Measurements from ENCODE around the gene KHNYN.
"Not testable (repeated sequence)": the region's sequence is repeated elsewhere in the genome, so short reads cannot be mapped to it uniquely, and the experiment has no call there.

Gene KHNYN

DNA sequence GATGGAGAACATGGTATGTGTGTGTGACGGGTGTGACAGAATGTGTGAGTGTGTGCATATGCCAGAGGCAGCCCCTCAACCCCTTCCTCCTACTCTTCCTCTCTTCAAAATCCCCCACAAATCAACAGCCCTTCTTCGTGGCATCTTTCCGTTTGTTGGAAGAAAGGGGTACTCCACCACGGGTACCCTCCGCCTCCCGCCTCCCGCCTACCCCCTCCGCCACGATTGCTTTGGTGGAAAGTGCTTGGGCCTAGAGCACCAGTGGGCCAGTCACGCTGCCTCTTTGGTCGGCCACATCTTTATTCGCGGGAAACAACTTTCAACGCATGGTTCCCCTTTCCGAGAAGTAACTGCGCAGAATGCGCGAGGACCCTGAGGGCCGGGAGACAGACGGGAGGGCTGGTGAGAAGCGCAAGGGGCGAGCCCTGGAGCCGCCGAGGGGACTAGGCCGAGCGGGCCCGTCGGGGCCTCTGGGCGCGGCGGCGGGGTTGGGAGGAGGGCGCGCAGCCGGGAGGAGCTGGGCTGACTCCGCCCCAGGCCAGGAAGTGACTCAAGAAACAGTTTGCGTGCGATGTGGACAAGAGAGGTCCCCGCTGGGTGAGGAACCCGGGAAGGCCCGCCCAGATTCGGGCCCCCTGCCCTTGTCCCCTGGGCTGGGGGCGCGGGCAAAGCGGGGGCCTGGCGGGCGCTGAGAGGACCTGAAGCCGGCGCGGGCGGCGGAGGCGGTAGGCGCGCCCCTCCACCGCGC, at the start of gene KHNYN, which contains the start of gene CBLN3:
TSS of gene KHNYN (plus strand) at position 560 of the 748 bp plus-strand sequence. CDS start 777 bp downstream, outside the sequence.
TSS of gene CBLN3 (minus strand) at position 274 of the 748 bp plus-strand sequence. CDS start 614 bp downstream, outside the sequence.
- in situ Hi-C loops (cut with HindIII; ENCODE audit: low pct_ligation_motif_present, low pct_unique_long_range_greater_than_20kb, low sequenced_read_pairs): no loop called here
- peak; percentile 86 for DNase-seq

DNA sequence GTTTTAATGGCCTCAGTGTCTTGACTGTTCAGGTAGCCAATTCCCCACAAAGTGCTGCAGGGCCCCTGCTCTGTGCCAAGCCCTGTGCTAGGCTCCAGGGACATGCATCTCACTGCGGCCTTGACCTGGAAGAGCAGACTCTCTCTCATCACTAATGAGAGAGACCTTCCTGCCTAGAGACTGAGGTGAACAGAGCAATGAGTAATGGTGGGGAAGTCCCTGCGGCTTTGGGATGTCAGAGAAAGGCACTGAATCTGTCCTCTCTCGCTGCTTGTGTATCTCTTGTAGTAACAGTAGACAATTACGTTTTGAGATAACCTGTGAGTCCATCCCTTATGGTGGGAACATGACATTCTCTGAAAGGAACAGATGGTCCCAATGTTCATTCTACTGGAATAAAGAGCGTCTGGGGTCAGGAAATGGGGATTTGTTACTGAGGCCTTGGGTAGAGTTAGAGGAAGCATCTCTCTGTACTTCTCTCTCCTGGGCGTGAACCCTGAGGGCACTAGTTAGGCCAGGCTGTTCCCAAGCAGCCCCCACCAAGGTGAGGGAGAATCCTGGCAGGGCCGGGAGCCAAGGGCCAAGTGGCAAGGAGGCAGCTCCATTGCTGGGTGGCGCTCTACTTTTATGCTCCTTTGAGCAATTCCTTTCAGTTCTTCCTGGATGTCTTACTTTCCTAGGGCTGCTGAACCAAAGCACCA, 48.2 kb upstream of the KHNYN start:
- in situ Hi-C loops (cut with HindIII; ENCODE audit: low pct_ligation_motif_present, low pct_unique_long_range_greater_than_20kb, low sequenced_read_pairs): no loop called here
- no peak for DNase-seq

- DNase-seq: no peak
Observed at GRCh38 chr14:24382064-24382371, 47.7 kb upstream of the KHNYN start.

DNA sequence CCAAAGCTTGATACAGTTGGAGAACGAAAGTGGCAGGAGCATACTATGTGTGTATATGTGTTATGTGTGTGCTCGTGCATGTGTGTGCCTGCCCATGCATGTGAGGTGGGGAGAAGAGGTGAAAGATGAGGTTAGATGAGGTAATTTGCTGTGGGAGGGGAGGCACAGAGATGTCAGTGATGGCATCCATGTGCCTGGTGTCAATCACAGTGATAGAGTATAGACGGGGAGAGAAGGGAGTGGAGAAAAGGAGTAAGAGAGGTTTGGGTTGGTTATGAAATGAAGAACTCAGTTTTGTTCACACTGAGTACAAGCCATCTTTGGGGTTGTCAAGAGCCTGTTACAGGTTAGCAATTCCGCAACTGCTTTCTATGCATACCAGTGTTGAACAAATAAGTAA, 45.6 kb upstream of the KHNYN start:
- in situ Hi-C loops (cut with HindIII; ENCODE audit: low pct_ligation_motif_present, low pct_unique_long_range_greater_than_20kb, low sequenced_read_pairs): no loop called here
- DNase-seq: no peak

More at GRCh38 chr14:24382064-24382371, 47.7 kb upstream of the KHNYN start:
- in situ Hi-C loops (cut with HindIII; ENCODE audit: low pct_ligation_motif_present, low pct_unique_long_range_greater_than_20kb, low sequenced_read_pairs): no loop called here

- DNase-seq: no peak
- in situ Hi-C loops (cut with HindIII; ENCODE audit: low pct_ligation_motif_present, low pct_unique_long_range_greater_than_20kb, low sequenced_read_pairs): no loop called here
Observed at GRCh38 chr14:24385524-24385923, 44.2 kb upstream of the KHNYN start.

DNA sequence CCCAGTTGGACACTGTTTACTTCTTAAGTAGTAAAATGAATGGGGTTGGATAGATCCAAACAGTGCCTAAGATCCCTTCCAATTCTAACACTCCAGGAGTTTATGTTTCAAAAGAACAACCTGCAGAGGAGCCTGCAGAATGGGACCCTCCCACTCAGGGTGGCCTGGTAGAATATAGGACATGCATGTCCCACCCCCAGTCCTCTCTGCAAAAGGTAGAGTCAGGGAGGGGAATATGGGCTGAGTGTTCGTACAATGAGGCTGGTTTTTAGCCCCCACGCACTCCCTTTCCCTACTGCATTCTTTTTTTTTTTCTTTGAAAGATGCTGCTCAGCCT, 42.8 kb upstream of the KHNYN start:
- in situ Hi-C loops (cut with HindIII; ENCODE audit: low pct_ligation_motif_present, low pct_unique_long_range_greater_than_20kb, low sequenced_read_pairs): no loop called here
- DNase-seq: no peak

- in situ Hi-C loops (cut with HindIII; ENCODE audit: low pct_ligation_motif_present, low pct_unique_long_range_greater_than_20kb, low sequenced_read_pairs); DNase-seq: not testable (repeated sequence)
Observed at GRCh38 chr14:24387579-24387978, 42.2 kb upstream of the KHNYN start.

GRCh38 chr14:24388474-24389179, 41.1 kb upstream of the KHNYN start:
- in situ Hi-C loops (cut with HindIII; ENCODE audit: low pct_ligation_motif_present, low pct_unique_long_range_greater_than_20kb, low sequenced_read_pairs): no loop called here
- DNase-seq: no peak

DNA sequence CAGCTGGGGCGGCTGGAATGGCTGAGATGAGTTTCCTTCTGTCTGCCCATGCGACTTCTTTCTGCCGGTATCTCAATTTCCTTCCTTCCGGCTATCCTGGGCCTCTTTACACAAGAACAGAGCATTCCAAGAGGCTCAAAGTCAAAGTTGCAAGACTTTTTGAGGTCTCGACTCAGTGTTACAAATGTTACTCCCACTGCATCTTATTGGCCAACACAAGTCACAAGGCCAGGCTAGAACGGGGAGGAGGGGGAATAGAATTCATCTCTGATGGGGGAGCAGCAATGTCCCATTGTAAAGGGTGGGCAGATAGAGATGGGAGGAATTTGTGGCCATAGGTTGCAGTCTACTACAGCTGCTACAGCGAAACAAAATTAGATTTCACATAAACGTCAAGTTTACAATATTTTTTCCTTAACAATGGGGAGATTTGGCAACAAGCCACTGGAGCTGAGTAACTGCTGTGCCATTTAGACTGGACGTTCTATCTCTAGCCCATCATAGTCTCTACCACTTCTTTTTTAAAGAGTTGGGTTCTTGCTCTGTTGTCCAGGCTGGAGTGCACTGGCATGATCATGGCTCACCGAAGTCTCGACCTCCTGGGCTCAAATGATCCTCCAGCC, 40.4 kb upstream of the KHNYN start:
- in situ Hi-C loops (cut with HindIII; ENCODE audit: low pct_ligation_motif_present, low pct_unique_long_range_greater_than_20kb, low sequenced_read_pairs): no loop called here
- no peak for DNase-seq

DNA sequence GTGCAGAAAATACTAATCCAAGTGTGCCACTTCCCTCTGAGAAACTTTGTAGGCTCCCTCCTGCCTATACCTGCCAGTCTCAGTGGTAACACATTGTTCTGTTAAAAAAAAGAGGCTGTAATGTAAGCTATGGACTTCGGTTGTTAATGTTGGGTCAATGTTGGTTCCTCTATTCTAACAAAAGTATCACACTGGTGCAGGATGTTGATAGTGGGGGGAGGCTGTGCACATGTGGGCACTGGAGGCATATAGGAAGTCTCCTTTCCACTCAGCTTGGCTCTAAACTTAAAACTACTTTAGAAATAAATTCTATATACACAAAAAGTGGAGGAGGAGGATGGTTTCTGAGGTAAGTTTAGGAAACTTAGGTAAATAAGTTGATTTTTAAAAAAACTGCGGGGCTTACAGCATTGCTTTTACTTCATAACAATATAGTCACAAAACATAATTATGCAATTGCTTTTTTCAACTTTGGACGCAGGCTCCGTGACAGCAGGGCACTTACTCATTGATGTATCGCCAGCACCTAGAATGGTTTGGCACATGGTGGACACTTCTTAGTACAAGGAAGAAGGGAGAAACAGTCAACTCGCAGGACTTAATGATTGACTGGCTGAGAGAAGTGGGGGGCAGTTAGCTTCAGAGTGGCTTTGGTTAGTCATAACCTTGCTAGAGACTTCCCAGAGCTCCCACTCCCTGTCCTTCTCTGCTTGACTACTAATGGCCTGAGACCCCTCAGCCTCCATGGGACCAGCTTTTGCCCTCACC, 38.9 kb upstream of the KHNYN start:
- in situ Hi-C loops (cut with HindIII; ENCODE audit: low pct_ligation_motif_present, low pct_unique_long_range_greater_than_20kb, low sequenced_read_pairs): no loop called here
- peak; percentile 23 for DNase-seq

GRCh38 chr14:24392325-24393091, 37.2 kb upstream of the KHNYN start:
- in situ Hi-C loops (cut with HindIII; ENCODE audit: low pct_ligation_motif_present, low pct_unique_long_range_greater_than_20kb, low sequenced_read_pairs): no loop called here

GRCh38 chr14:24394275-24394674, 35.5 kb upstream of the KHNYN start:
- in situ Hi-C loops (cut with HindIII; ENCODE audit: low pct_ligation_motif_present, low pct_unique_long_range_greater_than_20kb, low sequenced_read_pairs): no loop called here
- peak; percentile 9 for DNase-seq

More at GRCh38 chr14:24392325-24393091, 37.2 kb upstream of the KHNYN start:
- DNase-seq: peak; percentile 53

- in situ Hi-C loops (cut with HindIII; ENCODE audit: low pct_ligation_motif_present, low pct_unique_long_range_greater_than_20kb, low sequenced_read_pairs): no loop called here
- no peak for DNase-seq
Observed at GRCh38 chr14:24395609-24396582, 33.9 kb upstream of the KHNYN start.

DNA sequence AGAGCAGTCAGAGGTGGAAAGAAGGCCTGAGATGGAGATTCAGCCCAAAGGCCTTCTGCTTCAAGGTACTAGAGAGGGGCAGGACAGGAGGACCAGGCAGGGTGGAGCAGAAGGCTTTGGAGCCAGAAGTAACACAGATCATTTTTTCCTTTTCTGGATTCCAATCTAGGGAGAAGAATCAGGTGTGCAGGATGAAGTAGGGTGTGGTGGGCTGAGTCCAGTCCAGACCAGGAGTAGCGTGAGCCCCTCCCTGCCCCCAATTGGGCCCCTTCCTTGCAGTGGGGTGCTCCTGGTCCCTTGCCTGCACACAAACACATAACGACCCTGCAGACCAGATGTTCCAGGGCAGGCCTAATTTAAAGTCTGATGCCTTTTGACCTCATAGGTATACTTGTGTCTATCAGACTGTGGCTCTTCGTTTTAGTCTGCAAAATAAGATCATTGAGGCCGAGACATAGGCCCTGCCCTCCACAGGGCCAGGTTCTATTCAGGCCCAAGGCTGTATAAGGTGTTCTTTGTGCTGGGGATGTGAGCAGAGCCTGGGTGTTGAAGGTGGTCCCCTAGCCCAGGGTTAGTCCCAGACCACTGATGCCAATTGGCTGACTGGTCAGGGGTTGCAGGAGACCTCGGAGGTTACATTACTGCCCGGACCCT, 32.0 kb upstream of the KHNYN start:
- no peak for DNase-seq
- in situ Hi-C loops (cut with HindIII; ENCODE audit: low pct_ligation_motif_present, low pct_unique_long_range_greater_than_20kb, low sequenced_read_pairs): no loop called here

- in situ Hi-C loops (cut with HindIII; ENCODE audit: low pct_ligation_motif_present, low pct_unique_long_range_greater_than_20kb, low sequenced_read_pairs): no loop called here
- no peak for DNase-seq
Observed at GRCh38 chr14:24398293-24398652, 31.5 kb upstream of the KHNYN start.

Data from ACHN (cell line).